Mesenchymal stem cell (in vitro differentiated cells and primary cell): ENCODE results near the gene KCTD21.

Experiments
- DNase-seq: peaks from one replicate; pipeline ENCODE4 v3.0.0-alpha.2; 2013
- H2AFZ ChIP-seq: one replicate; pipeline ENCODE4 v1.6.1; 2013; ENCODE audit warnings: low read depth, mild to moderate bottlenecking, control low read depth, inconsistent platforms, low read length, moderate library complexity
- H2AK5ac ChIP-seq: 2 replicates; pipeline ENCODE4 v1.6.1; 2013; ENCODE audit warnings: low read length, moderate library complexity, mild to moderate bottlenecking, inconsistent platforms; ENCODE audit not compliant: severe bottlenecking
- H2BK120ac ChIP-seq: one replicate; pipeline ENCODE4 v1.6.1; 2013; ENCODE audit warnings: low read depth, mild to moderate bottlenecking, inconsistent platforms, low read length, moderate library complexity
- H2BK12ac ChIP-seq, 2 experiments: one replicate each; pipeline ENCODE4 v1.6.1; 2013; ENCODE audit warnings: inconsistent platforms in 2 of 2, low read length in 2 of 2, mild to moderate bottlenecking in 2 of 2, moderate library complexity in 2 of 2, control low read depth in 1 of 2
- H2BK15ac ChIP-seq: one replicate; pipeline ENCODE4 v1.6.1; 2013; ENCODE audit warnings: mild to moderate bottlenecking, low read depth, inconsistent platforms; ENCODE audit not compliant: poor library complexity, severe bottlenecking
- H2BK5ac ChIP-seq: 2 replicates; pipeline ENCODE4 v1.6.1; 2013; ENCODE audit warnings: low read depth, mild to moderate bottlenecking, low read length, control low read depth, inconsistent platforms; ENCODE audit not compliant: poor library complexity, severe bottlenecking
- H3K14ac ChIP-seq, 2 experiments: one replicate each; pipeline ENCODE4 v1.6.1; 2013; ENCODE audit warnings: inconsistent platforms in 2 of 2, low read length in 2 of 2, control low read depth in 1 of 2, mild to moderate bottlenecking in 1 of 2, moderate library complexity in 1 of 2
- H3K18ac ChIP-seq, 2 experiments: one replicate each; pipeline ENCODE4 v1.6.1; 2013; ENCODE audit warnings: inconsistent platforms in 2 of 2, low read length in 2 of 2, control low read depth in 1 of 2, low read depth in 1 of 2, mild to moderate bottlenecking in 1 of 2
- H3K23ac ChIP-seq, 2 experiments: one replicate each; pipeline ENCODE4 v1.6.1; 2013; ENCODE audit warnings: inconsistent platforms in 2 of 2, low read length in 2 of 2, mild to moderate bottlenecking in 2 of 2, moderate library complexity in 2 of 2, control low read depth in 1 of 2
- H3K27ac ChIP-seq: 2 replicates; pipeline ENCODE4 v1.5.1; 2013; ENCODE audit warnings: mild to moderate bottlenecking, moderate library complexity, low read length, control low read depth, inconsistent platforms; ENCODE audit not compliant: poor library complexity, severe bottlenecking
- H3K27me3 ChIP-seq, 2 experiments: 2 replicates each; pipeline versions ENCODE4 v1.6.1 to v1.7.0; 2013; ENCODE audit warnings: low read length in 2 of 2, mild to moderate bottlenecking in 2 of 2, moderate library complexity in 2 of 2, control low read depth in 1 of 2, inconsistent platforms in 1 of 2; ENCODE audit not compliant: control insufficient read depth in 1 of 2, insufficient read depth in 1 of 2
- H3K36me3 ChIP-seq, 2 experiments: 2 replicates each; pipeline versions ENCODE4 v1.6.1 to v1.7.0; 2013; ENCODE audit warnings: low read length in 2 of 2, control low read depth in 1 of 2, inconsistent platforms in 1 of 2, low read depth in 1 of 2, mild to moderate bottlenecking in 1 of 2; ENCODE audit not compliant: insufficient read depth in 2 of 2, control insufficient read depth in 1 of 2
- H3K4ac ChIP-seq, 2 experiments: one replicate each; pipeline ENCODE4 v1.6.1; 2013; ENCODE audit warnings: inconsistent platforms in 2 of 2, low read length in 2 of 2, mild to moderate bottlenecking in 2 of 2, moderate library complexity in 2 of 2, control low read depth in 1 of 2, low read depth in 1 of 2
- H3K4me1 ChIP-seq: 2 replicates; pipeline ENCODE4 v1.6.1; 2013; ENCODE audit warnings: low read depth, low read length, control low read depth; ENCODE audit not compliant: control insufficient read depth, insufficient read depth
- H3K4me2 ChIP-seq: 2 replicates; pipeline ENCODE4 v1.6.1; 2013; ENCODE audit warnings: low read length, mild to moderate bottlenecking, inconsistent platforms; ENCODE audit not compliant: poor library complexity, severe bottlenecking
- H3K4me3 ChIP-seq, 2 experiments: 2 replicates each; pipeline versions ENCODE4 v1.5.1 to v1.7.0; 2013; ENCODE audit warnings: low read length in 2 of 2, mild to moderate bottlenecking in 2 of 2, control low read depth in 1 of 2, low read depth in 1 of 2; ENCODE audit not compliant: insufficient read depth in 1 of 2
- H3K79me1 ChIP-seq: replicated peaks from 2 replicates; pipeline ENCODE4 v1.6.1; 2013; ENCODE audit warnings: mild to moderate bottlenecking, control low read depth, low read length, inconsistent platforms; ENCODE audit not compliant: poor library complexity, severe bottlenecking
- H3K9ac ChIP-seq: 2 replicates; pipeline ENCODE4 v1.7.0; 2013; ENCODE audit warnings: mild to moderate bottlenecking, low read length, moderate library complexity
- H3K9me3 ChIP-seq: 2 replicates; pipeline ENCODE4 v1.7.0; 2013; ENCODE audit warnings: mild to moderate bottlenecking, low read length; ENCODE audit not compliant: control insufficient read depth
- H4K8ac ChIP-seq: one replicate; pipeline ENCODE4 v1.6.1; 2013; ENCODE audit warnings: inconsistent platforms, mild to moderate bottlenecking, low read length, moderate library complexity
- H4K91ac ChIP-seq: one replicate; pipeline ENCODE4 v1.6.1; 2013; ENCODE audit warnings: mild to moderate bottlenecking, low read length, inconsistent platforms
- WGBS: methylation state at CpG from one replicate; pipeline ENCODE4 v1.1.7; 2013; ENCODE audit warnings: mixed read lengths; 5-methylcytosine and 5-hydroxymethylcytosine counted together

Gene KCTD21

GRCh38 chr11:78211565-78211964 lies 23.1 kb upstream of the KCTD21 start:
- WGBS: 97% methylated on average over 5 of the region's 5 CpGs
- Histone ChIP-seq H2AFZ (no peak overlapping the region), H3K23ac (no peak overlapping the region), H2BK5ac (no peak overlapping the region), H3K18ac (no peak overlapping the region), H3K27ac (no peak overlapping the region), H3K14ac (no peak overlapping the region), H3K4me3 (no peak overlapping the region), H3K79me1 (peaks cover 52% of the 10 kb centered on the region), H3K4ac (no peak overlapping the region), H2AK5ac (no peak overlapping the region), H3K36me3 (peaks cover 76 to 77% of the 10 kb centered on the region in 2 experiments), H4K8ac (no peak overlapping the region), H2BK15ac (no peak overlapping the region), H4K91ac (no peak overlapping the region), H3K27me3 (no peaks in the 10 kb centered on the region), H3K4me2 (no peak overlapping the region), H2BK12ac (no peak overlapping the region), H2BK120ac (no peak overlapping the region), H3K9ac (no peak overlapping the region), H3K9me3 (no peaks in the 10 kb centered on the region), H3K4me1 (peaks cover 7% of the 10 kb centered on the region)
- no peak for DNase-seq

- Histone ChIP-seq H3K9ac (no peak overlapping the region), H2AFZ (no peak overlapping the region), H2AK5ac (no peak overlapping the region), H3K27ac (no peak overlapping the region), H2BK120ac (no peak overlapping the region), H3K4me1 (peaks cover 7% of the 10 kb centered on the region), H3K9me3 (no peaks in the 10 kb centered on the region), H3K14ac (no peak overlapping the region), H3K79me1 (peaks cover 50% of the 10 kb centered on the region), H4K8ac (no peak overlapping the region), H3K4me2 (no peak overlapping the region), H2BK12ac (no peak overlapping the region), H3K36me3 (peaks cover 75 to 77% of the 10 kb centered on the region in 2 experiments), H2BK5ac (no peak overlapping the region), H4K91ac (no peak overlapping the region), H3K27me3 (no peaks in the 10 kb centered on the region), H3K4ac (no peak overlapping the region), H3K4me3 (no peak overlapping the region), H3K23ac (no peak overlapping the region), H2BK15ac (no peak overlapping the region), H3K18ac (no peak overlapping the region)
- WGBS: 93% methylated on average over 31 of the region's 31 CpGs
- no peak for DNase-seq
Measured at GRCh38 chr11:78210000-78210608, 21.7 kb upstream of the KCTD21 start.

DNA sequence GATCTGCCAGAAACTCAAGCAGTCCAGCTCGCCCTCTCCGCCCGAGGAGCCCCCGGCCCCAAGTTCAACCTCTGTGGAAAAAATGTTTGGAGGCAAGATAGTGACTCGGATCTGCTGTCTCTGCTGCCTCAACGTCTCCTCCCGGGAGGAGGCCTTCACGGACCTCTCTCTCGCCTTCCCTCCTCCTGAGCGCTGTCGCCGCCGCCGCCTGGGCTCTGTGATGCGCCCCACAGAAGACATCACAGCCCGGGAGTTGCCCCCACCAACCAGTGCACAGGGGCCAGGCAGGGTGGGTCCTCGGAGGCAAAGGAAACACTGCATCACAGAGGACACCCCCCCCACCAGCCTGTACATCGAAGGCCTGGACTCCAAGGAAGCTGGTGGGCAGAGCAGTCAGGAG lies 21.1 kb upstream of the KCTD21 start:
- no peak overlapping the region for H3K27ac ChIP-seq
- H4K91ac ChIP-seq: peak overlapping the region; percentile 54
- no peak overlapping the region for H3K23ac ChIP-seq
- no peaks in the 10 kb centered on the region for H3K9me3 ChIP-seq
- no peak overlapping the region for H3K14ac ChIP-seq
- no peak overlapping the region for H2BK12ac ChIP-seq
- H3K4me2 ChIP-seq: no peak overlapping the region
- H3K4me1 ChIP-seq: peaks cover 7% of the 10 kb centered on the region
- no peak overlapping the region for H3K4ac ChIP-seq
- no peak overlapping the region for H2AFZ ChIP-seq
- peaks cover 50% of the 10 kb centered on the region for H3K79me1 ChIP-seq
- H2AK5ac ChIP-seq: no peak overlapping the region
- H2BK5ac ChIP-seq: no peak overlapping the region
- H3K18ac ChIP-seq: no peak overlapping the region
- H2BK15ac ChIP-seq: no peak overlapping the region
- no peak overlapping the region for H4K8ac ChIP-seq
- DNase-seq: no peak
- H3K4me3 ChIP-seq: no peak overlapping the region
- no peak overlapping the region for H2BK120ac ChIP-seq
- 96% methylated on average over 17 of the region's 18 CpGs for WGBS
- H3K36me3 ChIP-seq: peaks cover 73 to 77% of the 10 kb centered on the region in 2 experiments
- H3K9ac ChIP-seq: no peak overlapping the region
- no peaks in the 10 kb centered on the region for H3K27me3 ChIP-seq

- 95% methylated on average over 16 of the region's 16 CpGs for WGBS
- H3K79me1 ChIP-seq: peaks cover 48% of the 10 kb centered on the region
- H3K9me3 ChIP-seq: no peaks in the 10 kb centered on the region
- H2BK12ac ChIP-seq: peak overlapping the region in 1 of 2 experiments; percentile 12
- H3K4me2 ChIP-seq: no peak overlapping the region
- DNase-seq: no peak
- H3K27me3 ChIP-seq: no peaks in the 10 kb centered on the region
- peaks cover 7% of the 10 kb centered on the region for H3K4me1 ChIP-seq
- no peak overlapping the region for H2BK120ac ChIP-seq
- H2BK15ac ChIP-seq: no peak overlapping the region
- peak overlapping the region in 1 of 2 experiments; percentile 4 for H3K18ac ChIP-seq
- peaks cover 63 to 72% of the 10 kb centered on the region in 2 experiments for H3K36me3 ChIP-seq
- H4K8ac ChIP-seq: peak overlapping the region; percentile 36
- H2AFZ ChIP-seq: no peak overlapping the region
- no peak overlapping the region for H3K9ac ChIP-seq
- H4K91ac ChIP-seq: no peak overlapping the region
- no peak overlapping the region for H3K4me3 ChIP-seq
- no peak overlapping the region for H3K23ac ChIP-seq
- no peak overlapping the region for H3K14ac ChIP-seq
- no peak overlapping the region for H2BK5ac ChIP-seq
- no peak overlapping the region for H2AK5ac ChIP-seq
- H3K27ac ChIP-seq: no peak overlapping the region
- H3K4ac ChIP-seq: no peak overlapping the region
Measured at GRCh38 chr11:78208257-78209165, 20.1 kb upstream of the KCTD21 start.
